Left kidney (tissue), 8 donors: Measurements from ENCODE around the gene CDK11B. TPM values are rescaled to one million over a fixed set of nuclear protein-coding genes. Genes with fewer than 3 reads are reported as not detected.
"Not testable (repeated sequence)": the region's sequence is repeated elsewhere in the genome, so short reads cannot be mapped to it uniquely, and the experiment has no call there.

ENCODE experiments used
- DNase-seq: peaks from one replicate; pipeline ENCODE4 v3.0.0-alpha.2; 2013
- long read RNA-seq, 8 donors: transcript quantifications; one replicate each; lab custom pipeline, GENCODE V29; 2026
- polyA plus RNA-seq: library from polyadenylated mRNA; unstranded; fragments of 120-200 nt; gene quantifications from one replicate; pipeline ENCODE4 v1.2.1, GENCODE V29; 2013; ENCODE audit not compliant: insufficient read length

Gene CDK11B
- polyA plus RNA-seq, result 44.5 TPM
- long read RNA-seq, donor 1, partial matches to known transcripts, result 22 of 22 reads
- long read RNA-seq, donor 1, other reads (novel, unspliced or antisense), result 0 of 22 reads
- long read RNA-seq, donor 2, partial matches to known transcripts, result 5 of 5 reads
- long read RNA-seq, donor 2, other reads (novel, unspliced or antisense), result 0 of 5 reads
- long read RNA-seq, donor 3, partial matches to known transcripts, result 0 of 1 reads
- long read RNA-seq, donor 3, other reads (novel, unspliced or antisense), result 0 of 1 reads
- long read RNA-seq, donor 4, partial matches to known transcripts, result 6 of 6 reads
- long read RNA-seq, donor 4, other reads (novel, unspliced or antisense), result 0 of 6 reads
- long read RNA-seq, donor 5, partial matches to known transcripts, result 12 of 14 reads
- long read RNA-seq, donor 5, other reads (novel, unspliced or antisense), result 0 of 14 reads
- long read RNA-seq, donor 6, partial matches to known transcripts, result 13 of 13 reads
- long read RNA-seq, donor 6, other reads (novel, unspliced or antisense), result 0 of 13 reads
- long read RNA-seq, donor 7, partial matches to known transcripts, result 22 of 43 reads
- long read RNA-seq, donor 7, other reads (novel, unspliced or antisense), result 20 of 43 reads
- long read RNA-seq, donor 8, result 0 reads

DNA sequence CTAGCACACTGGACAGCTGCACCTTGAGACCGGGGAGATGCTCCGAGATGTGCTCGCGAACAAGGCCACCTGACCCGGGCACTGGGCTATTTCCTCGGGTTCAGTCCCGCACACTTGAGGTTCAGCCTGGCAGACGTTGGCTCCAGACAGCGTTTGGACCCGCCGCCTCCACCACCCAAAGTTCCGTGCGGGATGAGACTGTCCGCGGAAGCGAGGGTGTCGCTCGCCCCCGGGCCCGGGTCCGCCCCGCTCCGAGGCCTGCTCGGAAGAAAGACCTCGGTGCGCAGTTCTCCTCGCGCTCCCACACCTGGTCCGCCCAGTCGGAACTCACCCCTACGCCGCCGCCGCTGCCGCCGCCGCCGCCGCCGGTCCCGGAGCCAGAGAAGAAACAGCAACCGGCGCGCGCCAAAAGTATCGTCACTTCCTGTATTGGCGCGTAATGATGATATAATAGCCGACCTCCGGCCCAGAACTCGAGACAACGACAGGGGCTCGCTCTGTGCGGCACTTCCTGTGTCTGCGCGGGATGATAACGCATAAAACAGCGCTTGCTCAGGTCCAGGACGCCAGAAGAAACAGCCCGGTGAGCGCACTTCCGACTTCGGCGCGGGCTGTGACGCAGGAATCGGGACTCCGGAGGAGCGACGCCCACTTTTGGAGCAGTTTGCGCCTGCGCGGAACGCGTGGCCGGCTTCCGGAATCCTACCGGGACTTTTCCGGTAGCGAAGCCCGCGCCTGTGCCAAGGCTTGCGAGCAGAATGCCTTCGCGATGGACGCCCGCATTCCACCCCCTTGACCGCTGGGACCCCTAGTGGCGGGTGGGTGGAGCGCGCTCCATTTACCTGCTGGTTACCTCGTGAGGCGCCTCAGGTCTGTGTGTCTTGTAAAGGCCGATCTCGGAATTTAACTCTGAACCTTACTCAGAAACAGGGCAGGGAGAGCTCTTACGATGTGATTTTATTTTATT lies at the start of gene CDK11B:
Gene CDK11B (minus strand): TSS at position 422 of the 967 bp plus-strand sequence. CDS start 1,519 bp downstream, outside the sequence.
- peak; percentile 95 for DNase-seq

DNA sequence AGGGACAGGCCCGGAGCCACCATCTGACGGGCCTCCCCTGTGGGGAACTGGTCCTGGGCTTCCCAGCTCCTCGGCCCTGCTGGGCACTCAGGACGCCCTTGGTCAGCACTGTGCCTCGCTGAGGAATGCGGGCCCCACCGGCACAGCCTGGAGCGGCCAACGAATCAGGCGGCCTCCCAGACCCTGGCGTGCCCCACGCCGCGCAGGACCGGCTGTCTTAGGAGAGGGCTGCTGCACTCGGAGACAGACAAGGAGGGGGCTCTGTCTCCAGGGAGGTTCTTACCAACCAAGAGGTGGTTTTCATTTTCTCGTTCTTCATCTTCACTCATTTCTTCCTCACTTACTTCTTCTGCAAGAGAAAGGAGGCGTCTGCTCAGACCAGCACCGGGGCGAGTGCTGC lies 49.1 kb upstream of the CDK11B start:
- not testable (repeated sequence) for DNase-seq

GRCh38 chr1:1707241-1707640 lies 48.4 kb upstream of the CDK11B start:
- DNase-seq, result not testable (repeated sequence)

DNA sequence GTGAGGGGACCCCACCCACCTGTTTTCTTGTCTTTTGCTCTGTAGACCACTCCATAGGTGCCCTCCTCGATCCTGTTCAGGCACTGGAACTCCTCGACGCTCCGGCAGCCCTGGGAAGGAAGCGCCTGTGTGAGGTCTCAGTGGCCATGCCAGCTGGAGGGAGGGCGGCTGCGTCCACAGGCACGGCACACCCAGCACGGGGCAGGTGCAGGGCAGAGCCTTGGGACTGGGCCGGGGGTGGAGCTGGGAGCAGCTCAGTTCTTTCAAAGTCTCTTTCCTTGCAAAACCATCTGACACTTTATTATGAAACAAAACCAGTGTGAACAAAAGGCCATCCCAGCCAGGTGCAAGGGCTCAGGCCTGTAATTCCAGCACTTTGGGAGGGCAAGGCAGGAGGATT lies 46.8 kb upstream of the CDK11B start:
- DNase-seq, result not testable (repeated sequence)

GRCh38 chr1:1704284-1704957 lies 45.6 kb upstream of the CDK11B start:
- not testable (repeated sequence) for DNase-seq

DNA sequence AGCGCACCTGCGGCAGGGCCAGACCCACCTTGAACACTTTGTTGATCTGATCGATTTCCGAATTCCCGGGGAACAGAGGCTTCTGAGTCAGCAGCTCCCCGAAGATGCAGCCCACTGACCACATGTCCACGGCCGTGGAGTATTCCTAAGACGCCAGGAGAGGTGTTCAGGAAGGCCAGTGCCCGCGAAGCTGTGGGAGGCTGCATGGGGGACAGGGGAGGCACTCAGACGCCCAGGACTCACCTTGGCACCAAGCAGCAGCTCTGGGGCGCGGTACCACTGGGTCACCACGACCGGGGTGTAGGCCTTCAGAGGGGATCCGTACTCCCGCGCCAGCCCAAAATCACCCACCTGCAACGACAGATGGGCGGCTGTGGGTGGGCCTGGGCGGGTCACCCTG lies 45.0 kb upstream of the CDK11B start:
- DNase-seq, result no peak

GRCh38 chr1:1702506-1702905 lies 43.7 kb upstream of the CDK11B start:
- not testable (repeated sequence) for DNase-seq

DNA sequence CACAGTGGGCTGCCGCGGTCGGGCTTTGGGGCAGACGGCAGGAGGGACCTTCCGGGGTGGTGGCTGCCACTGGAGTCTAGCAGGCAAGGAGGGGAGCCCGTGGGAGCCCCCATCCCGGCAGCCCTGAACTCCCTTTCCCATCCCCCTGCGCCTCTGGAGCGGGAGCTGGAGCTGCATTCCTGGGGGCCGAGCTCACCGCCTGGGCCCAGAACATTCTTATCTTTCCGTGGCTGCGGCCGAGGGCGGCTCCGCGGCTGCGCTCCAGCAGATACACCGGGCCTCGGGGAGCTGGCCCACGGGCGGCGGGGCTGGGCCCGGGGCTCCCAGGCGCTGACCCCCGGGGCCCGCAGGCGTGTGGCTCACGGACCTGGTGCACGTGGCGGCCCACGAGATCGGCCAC lies 41.8 kb upstream of the CDK11B start:
- DNase-seq, result not testable (repeated sequence)

DNA sequence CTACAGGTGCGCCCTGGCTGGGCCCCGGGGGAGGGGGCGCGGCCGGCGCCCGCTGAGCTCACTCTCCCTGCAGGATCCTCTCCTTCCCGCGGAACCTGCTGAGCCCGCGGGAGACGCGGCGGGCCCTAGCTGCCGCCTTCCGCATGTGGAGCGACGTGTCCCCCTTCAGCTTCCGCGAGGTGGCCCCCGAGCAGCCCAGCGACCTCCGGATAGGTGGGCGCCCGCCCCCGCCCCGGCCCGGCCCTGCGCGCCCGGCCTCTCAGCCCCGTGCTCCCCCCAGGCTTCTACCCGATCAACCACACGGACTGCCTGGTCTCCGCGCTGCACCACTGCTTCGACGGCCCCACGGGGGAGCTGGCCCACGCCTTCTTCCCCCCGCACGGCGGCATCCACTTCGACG lies 41.3 kb upstream of the CDK11B start:
- not testable (repeated sequence) for DNase-seq

- not testable (repeated sequence) for DNase-seq
Observed at GRCh38 chr1:1699061-1699460, 40.3 kb upstream of the CDK11B start.

GRCh38 chr1:1697358-1698183 lies 38.8 kb upstream of the CDK11B start:
- DNase-seq, result not testable (repeated sequence)

- DNase-seq, result not testable (repeated sequence)
Observed at GRCh38 chr1:1696431-1697357, 37.9 kb upstream of the CDK11B start.

DNA sequence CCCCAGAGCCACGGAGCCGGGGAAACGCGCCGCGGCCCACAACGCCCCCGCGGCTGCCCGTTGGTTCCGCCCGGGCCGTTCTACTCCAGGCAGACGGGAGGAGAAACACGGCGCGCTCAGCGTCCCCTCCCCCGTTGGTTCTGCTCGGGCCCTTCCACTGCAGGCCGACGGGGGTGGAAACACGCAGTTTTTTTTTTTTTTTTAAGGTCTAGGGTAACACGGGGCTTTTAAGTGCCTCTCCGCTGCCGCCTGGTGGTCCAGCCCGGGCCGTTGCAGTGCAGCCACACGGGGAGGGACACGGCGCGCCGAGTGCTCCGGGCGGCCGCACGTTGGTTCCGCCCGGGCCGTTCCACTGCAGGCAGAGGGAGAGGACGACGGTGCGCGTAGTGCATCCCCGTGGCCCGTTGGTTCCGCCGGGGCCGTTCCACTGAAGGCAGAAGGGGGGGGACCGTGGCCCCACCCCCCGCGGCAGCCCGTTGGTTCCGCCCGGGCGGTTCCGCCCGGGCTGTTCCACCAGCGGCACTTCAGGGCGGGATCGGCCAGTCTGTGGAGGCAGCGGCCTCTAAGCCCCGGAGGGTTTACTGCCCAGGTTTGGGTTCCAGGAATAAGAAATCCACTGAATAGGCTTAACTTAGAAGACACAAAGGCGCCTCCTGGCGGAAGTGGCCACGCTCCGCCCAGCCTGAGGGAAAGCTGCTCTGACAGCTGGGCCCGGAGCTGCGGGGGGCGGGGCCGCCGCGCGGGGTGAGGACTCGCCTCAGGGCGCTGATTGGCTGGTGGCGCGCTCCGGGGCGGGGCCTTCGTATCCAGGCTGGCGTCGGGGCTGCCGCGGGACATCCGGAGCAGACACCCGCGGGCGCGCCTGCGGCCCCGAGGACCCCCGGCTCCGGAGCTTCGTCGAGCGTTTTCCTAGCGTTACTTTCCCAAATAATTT lies 34.2 kb upstream of the CDK11B start, which contains the start of gene SLC35E2B:
Gene SLC35E2B (minus strand): TSS at position 82 of the 934 bp plus-strand sequence. CDS start 16,096 bp downstream, outside the sequence.
- peak; percentile 93 for DNase-seq

DNA sequence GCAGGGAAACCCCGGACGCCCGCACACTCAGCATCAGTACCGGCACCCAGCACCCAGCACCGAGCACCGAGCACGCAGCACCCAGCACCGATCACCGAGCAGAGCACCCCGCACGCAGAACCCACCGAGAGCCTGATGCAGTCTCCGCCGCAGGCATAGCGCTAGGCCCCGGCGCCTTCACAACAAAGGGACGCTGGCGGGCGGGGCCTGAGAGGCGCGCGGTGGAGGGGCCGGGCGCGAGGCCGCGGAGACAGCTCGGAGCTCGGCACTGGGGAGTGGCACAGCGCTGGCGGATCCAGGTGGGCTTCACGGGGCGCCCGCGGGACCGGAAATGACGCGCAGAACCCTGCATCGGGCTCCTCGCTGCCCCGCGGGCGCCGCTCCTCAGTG lies 33.5 kb upstream of the CDK11B start:
- peak; percentile 38 for DNase-seq

DNA sequence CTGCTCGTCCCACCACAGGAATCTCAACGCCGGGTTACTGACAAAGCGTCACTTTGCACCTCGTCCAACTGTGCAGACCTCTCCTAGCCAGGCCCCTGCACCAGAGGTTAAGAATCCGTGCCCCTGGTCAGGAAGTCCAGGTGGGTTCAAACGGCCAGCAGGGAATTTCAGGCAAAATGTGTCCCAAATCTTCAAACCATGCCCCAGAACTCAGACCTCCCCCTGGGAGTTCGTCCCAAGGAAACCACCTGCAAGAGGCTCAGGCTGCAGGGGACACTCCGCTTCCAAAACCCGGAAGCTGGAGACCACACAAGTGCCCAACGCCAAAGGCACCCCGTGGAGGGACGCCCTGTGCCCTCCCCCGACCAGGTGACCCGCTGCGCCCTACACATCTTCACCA lies 32.6 kb upstream of the CDK11B start:
- not testable (repeated sequence) for DNase-seq

- DNase-seq, result not testable (repeated sequence)
Observed at GRCh38 chr1:1689526-1689925, 30.7 kb upstream of the CDK11B start.

GRCh38 chr1:1687846-1688245 lies 29.0 kb upstream of the CDK11B start:
- DNase-seq, result no peak

DNA sequence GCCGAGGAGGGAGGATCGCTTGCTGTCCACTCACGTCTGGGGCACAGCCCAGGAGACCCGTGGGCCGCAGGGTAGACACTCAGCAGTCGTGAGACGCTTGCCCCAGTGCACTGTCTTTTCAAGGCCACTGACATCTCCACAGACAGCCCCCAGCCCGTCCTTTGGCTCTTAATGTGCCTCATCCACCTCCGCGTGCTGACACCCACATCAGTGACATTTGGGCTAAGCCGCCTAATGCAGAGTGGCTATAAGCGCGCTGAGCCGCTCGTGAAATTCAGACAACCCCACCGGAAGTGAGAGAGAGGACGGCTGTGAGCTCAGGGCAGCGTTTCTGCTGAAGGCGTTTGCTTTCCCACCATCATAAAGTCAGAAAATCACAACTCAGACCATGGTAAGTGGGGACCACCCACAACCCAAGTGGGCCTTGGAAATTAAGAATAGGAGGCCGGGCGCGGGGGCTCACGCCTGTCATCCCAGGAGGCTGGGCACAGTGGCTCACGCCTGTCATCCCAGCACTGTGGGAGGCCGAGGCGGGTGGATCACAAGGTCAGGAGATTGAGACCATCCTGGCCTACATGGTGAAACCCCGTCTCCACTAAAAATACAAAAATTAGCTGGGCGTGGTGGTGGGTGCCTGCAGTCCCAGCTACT lies 25.4 kb upstream of the CDK11B start:
- no peak for DNase-seq
